T-helper 9 cell (primary cell): Measurements from ENCODE around the gene CGAS.
"Not testable (repeated sequence)": the region's sequence is repeated elsewhere in the genome, so short reads cannot be mapped to it uniquely, and the experiment has no call there.

Experiments
- DNase-seq: peaks from one replicate; pipeline ENCODE4 v3.0.0-alpha.2; 2020

CGAS gene

GRCh38 chr6:73394577-73395354 is 57.3 kb downstream of the CGAS start, which contains the start of gene DDX43:
TSS of gene DDX43 (plus strand) at chr6:73394828. CDS start at chr6:73394906, 78 bp downstream.
- no peak for DNase-seq

- DNase-seq, result no peak
Observed at GRCh38 chr6:73393278-73393677, 58.8 kb downstream of the CGAS start.

- DNase-seq, result not testable (repeated sequence)
Observed at GRCh38 chr6:73392188-73392587, 59.9 kb downstream of the CGAS start.

- no peak for DNase-seq
Observed at GRCh38 chr6:73391675-73392074, 60.4 kb downstream of the CGAS start.

GRCh38 chr6:73389854-73390253 is 62.2 kb downstream of the CGAS start:
- DNase-seq, result no peak

- DNase-seq, result peak; percentile 38
Observed at GRCh38 chr6:73388800-73389512, 63.1 kb downstream of the CGAS start.

- no peak for DNase-seq
Observed at GRCh38 chr6:73388433-73388799, 63.7 kb downstream of the CGAS start.

- DNase-seq, result no peak
Observed at GRCh38 chr6:73382462-73383113, 69.5 kb downstream of the CGAS start.

- not testable (repeated sequence) for DNase-seq
Observed at GRCh38 chr6:73381531-73381930, 70.6 kb downstream of the CGAS start.

- no peak for DNase-seq
Observed at GRCh38 chr6:73377225-73377624, 74.9 kb downstream of the CGAS start.

GRCh38 chr6:73375216-73375615 is 76.9 kb downstream of the CGAS start:
- no peak for DNase-seq
